Ammon's horn (tissue), 1 donor: ENCODE data around the gene MANSC4.

Experiments
- DNase-seq: peaks from one replicate; pipeline ENCODE4 v3.0.0-alpha.2; 2016; ENCODE audit warnings: low spot score

The MANSC4 gene

GRCh38 chr12:27779920-27780611, at the start of gene MANSC4, which contains the start of gene KLHL42:
MANSC4 (minus strand) TSS chr12:27780236; CDS start chr12:27771276, 8,960 bp downstream.
KLHL42 (plus strand) TSS chr12:27780233; CDS start chr12:27780331, 98 bp downstream.
- peak; percentile 77 for DNase-seq

GRCh38 chr12:27828196-27828595, 48.2 kb upstream of the MANSC4 start:
- DNase-seq = no peak

GRCh38 chr12:27826076-27826475, 46.0 kb upstream of the MANSC4 start:
- DNase-seq = no peak

- DNase-seq = no peak
Measured at GRCh38 chr12:27824126-27824842, 44.2 kb upstream of the MANSC4 start.

- no peak for DNase-seq
Measured at GRCh38 chr12:27823038-27823437, 43.0 kb upstream of the MANSC4 start.

GRCh38 chr12:27822076-27822712, 42.2 kb upstream of the MANSC4 start:
- DNase-seq = no peak

GRCh38 chr12:27821259-27821973, 41.4 kb upstream of the MANSC4 start:
- DNase-seq = peak; percentile 72

- DNase-seq = no peak
Measured at GRCh38 chr12:27820564-27820963, 40.5 kb upstream of the MANSC4 start.

GRCh38 chr12:27818401-27818918, 38.4 kb upstream of the MANSC4 start:
- no peak for DNase-seq

GRCh38 chr12:27817766-27818165, 37.7 kb upstream of the MANSC4 start:
- DNase-seq = no peak

- DNase-seq = no peak
Measured at GRCh38 chr12:27814851-27815591, 35.0 kb upstream of the MANSC4 start.

- no peak for DNase-seq
Measured at GRCh38 chr12:27814411-27814810, 34.4 kb upstream of the MANSC4 start.

- DNase-seq = no peak
Measured at GRCh38 chr12:27812502-27812901, 32.5 kb upstream of the MANSC4 start.

- no peak for DNase-seq
Measured at GRCh38 chr12:27810756-27811155, 30.7 kb upstream of the MANSC4 start.

- DNase-seq = no peak
Measured at GRCh38 chr12:27808841-27809240, 28.8 kb upstream of the MANSC4 start.

- DNase-seq = no peak
Measured at GRCh38 chr12:27807063-27807703, 27.1 kb upstream of the MANSC4 start.

GRCh38 chr12:27806259-27806658, 26.2 kb upstream of the MANSC4 start:
- DNase-seq = no peak

- DNase-seq = no peak
Measured at GRCh38 chr12:27805238-27805637, 25.2 kb upstream of the MANSC4 start.

- no peak for DNase-seq
Measured at GRCh38 chr12:27802936-27803335, 22.9 kb upstream of the MANSC4 start.

GRCh38 chr12:27802511-27802910, 22.5 kb upstream of the MANSC4 start:
- no peak for DNase-seq

GRCh38 chr12:27801630-27802029, 21.6 kb upstream of the MANSC4 start:
- no peak for DNase-seq
